Mammary epithelial cell (primary cell): ENCODE data around the gene CASZ1.

Source experiments
- EZH2 ChIP-seq: IDR thresholded peaks from 2 replicates; pipeline ENCODE4 v1.6.1; 2012; ENCODE audit warnings: low read length, inconsistent platforms, borderline replicate concordance
- TF ChIP-seq, protein P1 (sequence below), 2 donors: IDR thresholded peaks in 1 of 2; conservative IDR thresholded peaks in 1 of 2; 2 replicates each; pipeline ENCODE4 v1.5.1; 2011 to 2012; ENCODE audit warnings: inconsistent platforms in 2 of 2, low read length in 2 of 2, mild to moderate bottlenecking in 2 of 2, control low read depth in 1 of 2, low read depth in 1 of 2; ENCODE audit not compliant: insufficient read depth in 1 of 2; ENCODE audit errors: extremely low read depth in 1 of 2

DNA sequence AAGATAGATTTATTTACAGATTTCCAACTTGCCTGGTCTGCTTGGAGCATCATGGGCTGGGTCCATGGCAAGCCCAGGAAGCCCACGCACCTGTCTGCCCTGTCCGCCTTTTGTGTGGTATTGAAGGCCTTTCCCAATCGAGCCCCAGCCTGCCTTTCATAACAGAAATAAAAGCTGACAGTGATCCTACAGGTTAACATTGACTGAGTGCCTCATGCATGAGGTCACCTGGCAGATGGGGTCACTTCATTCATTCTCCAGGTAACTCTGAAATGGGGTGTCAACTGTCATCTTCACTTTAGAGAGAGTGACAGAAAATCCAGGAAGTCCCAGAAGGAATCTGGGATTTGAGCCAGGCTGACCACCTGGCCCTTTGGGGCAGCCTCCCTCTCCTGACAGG lies 36.3 kb upstream of the CASZ1 start:
- TF ChIP-seq, protein P1, sequence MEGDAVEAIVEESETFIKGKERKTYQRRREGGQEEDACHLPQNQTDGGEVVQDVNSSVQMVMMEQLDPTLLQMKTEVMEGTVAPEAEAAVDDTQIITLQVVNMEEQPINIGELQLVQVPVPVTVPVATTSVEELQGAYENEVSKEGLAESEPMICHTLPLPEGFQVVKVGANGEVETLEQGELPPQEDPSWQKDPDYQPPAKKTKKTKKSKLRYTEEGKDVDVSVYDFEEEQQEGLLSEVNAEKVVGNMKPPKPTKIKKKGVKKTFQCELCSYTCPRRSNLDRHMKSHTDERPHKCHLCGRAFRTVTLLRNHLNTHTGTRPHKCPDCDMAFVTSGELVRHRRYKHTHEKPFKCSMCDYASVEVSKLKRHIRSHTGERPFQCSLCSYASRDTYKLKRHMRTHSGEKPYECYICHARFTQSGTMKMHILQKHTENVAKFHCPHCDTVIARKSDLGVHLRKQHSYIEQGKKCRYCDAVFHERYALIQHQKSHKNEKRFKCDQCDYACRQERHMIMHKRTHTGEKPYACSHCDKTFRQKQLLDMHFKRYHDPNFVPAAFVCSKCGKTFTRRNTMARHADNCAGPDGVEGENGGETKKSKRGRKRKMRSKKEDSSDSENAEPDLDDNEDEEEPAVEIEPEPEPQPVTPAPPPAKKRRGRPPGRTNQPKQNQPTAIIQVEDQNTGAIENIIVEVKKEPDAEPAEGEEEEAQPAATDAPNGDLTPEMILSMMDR (conservative IDR thresholded peaks at IDR 0.05 in 1 of 2, IDR thresholded peaks at IDR 0.05 in 1 of 2; ENCODE audit: extremely low read depth in 1 of 2, insufficient read depth in 1 of 2, low read depth in 1 of 2, low read length in 2 of 2), result no peak
- TF ChIP-seq EZH2, result no peak
